ENCODE data around the gene PDE6B.

The PDE6B gene

GRCh38 chr4:708631-708933, 83.2 kb downstream of the PDE6B start:
- DNase-seq: no peak

GRCh38 chr4:709348-709747, 84.0 kb downstream of the PDE6B start:
- DNase-seq: no peak

GRCh38 chr4:710116-710515, 84.7 kb downstream of the PDE6B start:
- DNase-seq: no peak

GRCh38 chr4:710916-711315, 85.5 kb downstream of the PDE6B start:
- DNase-seq: no peak

GRCh38 chr4:712093-712492, 86.7 kb downstream of the PDE6B start:
- no peak for DNase-seq

- no peak for DNase-seq
Observed at GRCh38 chr4:712916-713632, 87.7 kb downstream of the PDE6B start.

- DNase-seq: no peak
Observed at GRCh38 chr4:714087-714486, 88.7 kb downstream of the PDE6B start.

- no peak for DNase-seq
Observed at GRCh38 chr4:717601-718320, 92.4 kb downstream of the PDE6B start.

- no peak for DNase-seq
Observed at GRCh38 chr4:718460-718859, 93.1 kb downstream of the PDE6B start.

All from activated CD4-positive, alpha-beta T cell treated with anti-CD3 and anti-CD28 coated beads, Interleukin-2, Interleukin-6, amounts not matched to agents 100 ng/mL and 50 ng/mL, durations not matched to agents 16 hours and 8 hours (primary cell).